Ovary (tissue), 3 donors: ENCODE measurements around the gene GSTO1.

Experiments used
- CTCF ChIP-seq, 3 donors: fragments of 450-650 bp in 2 of 3; fragments of 200-600 bp in 1 of 3; IDR thresholded peaks; one replicate each; pipeline versions ENCODE4 v1.5.1 to v1.8.0; 2016 to 2022; ENCODE audit warnings: antibody characterized with exemption in 3 of 3, mild to moderate bottlenecking in 1 of 3
- POLR2A ChIP-seq: fragments of 450-650 bp; IDR thresholded peaks from one replicate; pipeline ENCODE4 v1.6.1; 2017; ENCODE audit warnings: antibody characterized with exemption, mild to moderate bottlenecking, moderate library complexity
- donor health status: DM: no; HTN: no; CAD: no.

GRCh38 chr10:104234934-104235333 is 19.8 kb upstream of the GSTO1 start:
- no peak for TF ChIP-seq CTCF (IDR thresholded peaks at IDR 0.05)
- TF ChIP-seq POLR2A = no peak
